ENCODE results near the gene INTS2. TPM values are rescaled to one million over a fixed set of nuclear protein-coding genes. Genes with fewer than 3 reads are reported as not detected.
"Not testable (repeated sequence)": the region's sequence is repeated elsewhere in the genome, so short reads cannot be mapped to it uniquely, and the experiment has no call there.

The INTS2 gene
- total RNA-seq, 1 donor from 2014 or later, result 14.1 TPM

GRCh38 chr17:61831099-61831498, 96.7 kb downstream of the INTS2 start:
- no peak overlapping the region for H3K4me3 ChIP-seq (ENCODE audit: low read length in 3 of 3)
- no peak overlapping the region for H3K27ac ChIP-seq (ENCODE audit: low read depth, low read length)
- no peaks in the 10 kb centered on the region for H3K36me3 ChIP-seq (ENCODE audit: control insufficient read depth in 3 of 3, insufficient read depth in 3 of 3, low read length in 3 of 3)
- no peak overlapping the region for H3K9ac ChIP-seq (ENCODE audit: low read depth in 1 of 3, low read length in 3 of 3)
- no peaks in the 10 kb centered on the region for H3K4me1 ChIP-seq (ENCODE audit: control insufficient read depth in 3 of 3, insufficient read depth in 3 of 3, low read length in 3 of 3)
- no peaks in the 10 kb centered on the region for H3K27me3 ChIP-seq (ENCODE audit: control insufficient read depth in 3 of 3, insufficient read depth in 3 of 3, low read length in 3 of 3)
- no peaks in the 10 kb centered on the region for H3K9me3 ChIP-seq (ENCODE audit: control insufficient read depth in 3 of 3, low read length in 3 of 3)

- no peaks in the 10 kb centered on the region for H3K36me3 ChIP-seq (ENCODE audit: control insufficient read depth in 3 of 3, insufficient read depth in 3 of 3, low read length in 3 of 3)
- no peak overlapping the region for H3K27ac ChIP-seq (ENCODE audit: low read depth, low read length)
- no peak overlapping the region for H3K4me3 ChIP-seq (ENCODE audit: low read length in 3 of 3)
- H3K27me3 ChIP-seq (ENCODE audit: control insufficient read depth in 3 of 3, insufficient read depth in 3 of 3, low read length in 3 of 3), result no peaks in the 10 kb centered on the region
- H3K9me3 ChIP-seq (ENCODE audit: control insufficient read depth in 3 of 3, low read length in 3 of 3), result no peaks in the 10 kb centered on the region
- no peak overlapping the region for H3K9ac ChIP-seq (ENCODE audit: low read depth in 1 of 3, low read length in 3 of 3)
- no peaks in the 10 kb centered on the region for H3K4me1 ChIP-seq (ENCODE audit: control insufficient read depth in 3 of 3, insufficient read depth in 3 of 3, low read length in 3 of 3)
These were observed 99.1 kb downstream of the INTS2 start for GRCh38 chr17:61828694-61829093.

DNA sequence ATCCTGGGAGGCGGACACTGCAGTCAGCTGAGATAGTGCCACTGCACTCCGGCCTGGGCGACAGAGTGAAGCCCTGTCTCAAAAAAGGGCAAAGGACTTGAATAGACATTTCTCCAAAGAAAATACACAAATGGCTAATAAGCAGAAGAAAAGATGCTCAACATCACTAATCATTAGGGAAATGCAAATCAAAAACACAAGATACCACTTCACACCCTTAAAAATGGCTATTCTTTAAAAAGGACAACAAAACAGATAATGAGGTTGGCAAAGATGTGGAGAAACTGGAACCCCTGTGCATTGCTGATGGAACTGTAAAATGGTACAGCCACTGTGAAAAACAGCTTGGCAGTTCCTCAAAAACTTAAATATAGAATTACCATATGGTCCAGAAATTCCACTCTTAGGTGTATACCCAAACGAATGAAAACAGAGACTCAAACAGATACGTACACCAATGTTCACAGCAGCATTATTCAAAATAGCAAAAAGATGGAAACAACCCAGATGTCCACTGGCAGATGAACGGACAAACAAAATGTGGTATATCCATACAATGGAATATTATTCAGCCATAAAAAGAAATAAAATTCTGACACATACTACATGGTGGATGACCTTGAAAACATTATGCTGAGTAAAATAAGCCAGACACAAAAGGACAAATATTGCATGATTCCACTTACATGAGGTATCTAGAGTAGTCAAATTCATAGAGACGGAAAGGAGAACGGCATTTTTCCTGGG, 100.0 kb downstream of the INTS2 start:
- H3K4me3 ChIP-seq (ENCODE audit: low read length in 3 of 3), result no peak overlapping the region
- H3K9me3 ChIP-seq (ENCODE audit: control insufficient read depth in 3 of 3, low read length in 3 of 3), result no peaks in the 10 kb centered on the region
- H3K9ac ChIP-seq (ENCODE audit: low read depth in 1 of 3, low read length in 3 of 3), result no peak overlapping the region
- no peaks in the 10 kb centered on the region for H3K36me3 ChIP-seq (ENCODE audit: control insufficient read depth in 3 of 3, insufficient read depth in 3 of 3, low read length in 3 of 3)
- no peak overlapping the region for H3K27ac ChIP-seq (ENCODE audit: low read depth, low read length)
- H3K27me3 ChIP-seq (ENCODE audit: control insufficient read depth in 3 of 3, insufficient read depth in 3 of 3, low read length in 3 of 3), result no peaks in the 10 kb centered on the region
- H3K4me1 ChIP-seq (ENCODE audit: control insufficient read depth in 3 of 3, insufficient read depth in 3 of 3, low read length in 3 of 3), result no peaks in the 10 kb centered on the region

- not testable (repeated sequence) for H3K4me3 ChIP-seq (ENCODE audit: low read length in 3 of 3); H3K27ac ChIP-seq (ENCODE audit: low read depth, low read length); H3K9me3 ChIP-seq (ENCODE audit: control insufficient read depth in 3 of 3, low read length in 3 of 3); H3K4me1 ChIP-seq (ENCODE audit: control insufficient read depth in 3 of 3, insufficient read depth in 3 of 3, low read length in 3 of 3); H3K27me3 ChIP-seq (ENCODE audit: control insufficient read depth in 3 of 3, insufficient read depth in 3 of 3, low read length in 3 of 3); H3K36me3 ChIP-seq (ENCODE audit: control insufficient read depth in 3 of 3, insufficient read depth in 3 of 3, low read length in 3 of 3); H3K9ac ChIP-seq (ENCODE audit: low read depth in 1 of 3, low read length in 3 of 3)
These were observed 100.9 kb downstream of the INTS2 start for GRCh38 chr17:61826866-61827265.

- H3K4me1 ChIP-seq (ENCODE audit: control insufficient read depth in 3 of 3, insufficient read depth in 3 of 3, low read length in 3 of 3); H3K9me3 ChIP-seq (ENCODE audit: control insufficient read depth in 3 of 3, low read length in 3 of 3); H3K4me3 ChIP-seq (ENCODE audit: low read length in 3 of 3); H3K36me3 ChIP-seq (ENCODE audit: control insufficient read depth in 3 of 3, insufficient read depth in 3 of 3, low read length in 3 of 3); H3K27ac ChIP-seq (ENCODE audit: low read depth, low read length); H3K9ac ChIP-seq (ENCODE audit: low read depth in 1 of 3, low read length in 3 of 3); H3K27me3 ChIP-seq (ENCODE audit: control insufficient read depth in 3 of 3, insufficient read depth in 3 of 3, low read length in 3 of 3): not testable (repeated sequence)
These were observed 101.6 kb downstream of the INTS2 start for GRCh38 chr17:61826198-61826597.

DNA sequence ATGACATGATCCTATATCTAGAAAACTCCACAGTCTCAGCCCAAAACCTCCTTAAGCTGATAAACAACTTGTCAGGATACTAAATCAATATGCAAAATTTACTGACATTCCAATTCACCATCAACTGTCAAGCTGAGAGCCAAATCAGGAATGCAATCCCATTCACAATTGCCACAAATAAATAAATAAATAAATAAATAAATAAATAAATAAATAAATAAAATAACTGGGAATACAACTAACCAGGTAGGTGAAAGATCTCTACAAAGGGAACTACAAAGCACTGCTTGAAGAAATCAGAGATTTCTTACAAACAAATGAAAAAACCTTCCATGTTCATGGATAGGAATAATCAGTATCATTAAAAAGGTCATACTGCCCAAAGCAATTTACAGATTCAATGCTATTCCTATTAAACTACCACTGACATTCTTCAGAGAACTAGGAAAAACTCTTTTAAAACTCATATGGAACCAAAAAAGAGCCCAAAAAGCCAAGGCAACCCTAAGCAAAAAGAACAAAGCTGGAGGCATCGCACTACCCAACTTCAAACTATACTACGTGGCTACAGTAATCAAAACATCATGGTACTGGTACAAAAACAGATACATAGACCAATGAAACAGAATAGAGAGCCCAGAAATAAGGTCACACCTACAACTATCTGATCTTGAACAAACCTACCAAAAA, 102.2 kb downstream of the INTS2 start:
- Histone ChIP-seq H3K9me3 (ENCODE audit: control insufficient read depth in 3 of 3, low read length in 3 of 3) (no peaks in the 10 kb centered on the region), H3K9ac (ENCODE audit: low read depth in 1 of 3, low read length in 3 of 3) (no peak overlapping the region)

GRCh38 chr17:61822326-61823285, 105.2 kb downstream of the INTS2 start:
- H3K4me1 ChIP-seq (ENCODE audit: control insufficient read depth in 3 of 3, insufficient read depth in 3 of 3, low read length in 3 of 3), result no peaks in the 10 kb centered on the region
- H3K36me3 ChIP-seq (ENCODE audit: control insufficient read depth in 3 of 3, insufficient read depth in 3 of 3, low read length in 3 of 3), result no peaks in the 10 kb centered on the region

More for the DNA sequence above, 102.2 kb downstream of the INTS2 start:
- H3K27ac ChIP-seq (ENCODE audit: low read depth, low read length), result no peak overlapping the region
- no peaks in the 10 kb centered on the region for H3K36me3 ChIP-seq (ENCODE audit: control insufficient read depth in 3 of 3, insufficient read depth in 3 of 3, low read length in 3 of 3)
- no peak overlapping the region for H3K4me3 ChIP-seq (ENCODE audit: low read length in 3 of 3)
- no peaks in the 10 kb centered on the region for H3K27me3 ChIP-seq (ENCODE audit: control insufficient read depth in 3 of 3, insufficient read depth in 3 of 3, low read length in 3 of 3)
- H3K4me1 ChIP-seq (ENCODE audit: control insufficient read depth in 3 of 3, insufficient read depth in 3 of 3, low read length in 3 of 3), result no peaks in the 10 kb centered on the region

DNA sequence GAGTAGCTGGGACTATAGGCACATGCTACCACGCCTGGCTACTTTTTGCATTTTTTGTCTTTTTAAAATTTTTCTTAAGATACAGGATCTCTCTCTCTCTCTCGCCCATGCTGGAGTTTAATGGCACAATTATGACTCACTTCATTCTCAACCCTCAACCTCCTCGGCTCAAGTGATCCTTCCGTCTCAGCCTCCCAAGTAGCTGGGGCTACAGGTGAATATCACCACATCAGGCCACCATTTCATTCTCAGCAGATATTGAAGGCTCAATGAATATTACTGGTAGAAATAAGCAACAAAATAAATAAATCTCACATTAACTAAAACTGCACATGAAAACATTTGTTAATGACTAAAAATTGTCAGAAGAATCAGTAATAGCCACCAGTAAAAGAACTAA, 106.1 kb downstream of the INTS2 start:
- Histone ChIP-seq H3K36me3 (ENCODE audit: control insufficient read depth in 3 of 3, insufficient read depth in 3 of 3, low read length in 3 of 3) (no peaks in the 10 kb centered on the region), H3K9me3 (ENCODE audit: control insufficient read depth in 3 of 3, low read length in 3 of 3) (no peaks in the 10 kb centered on the region), H3K4me3 (ENCODE audit: low read length in 3 of 3) (no peak overlapping the region)

More at GRCh38 chr17:61822326-61823285, 105.2 kb downstream of the INTS2 start:
- Histone ChIP-seq H3K27ac (ENCODE audit: low read depth, low read length) (no peak overlapping the region), H3K9ac (ENCODE audit: low read depth in 1 of 3, low read length in 3 of 3) (no peak overlapping the region), H3K4me3 (ENCODE audit: low read length in 3 of 3) (no peak overlapping the region), H3K9me3 (ENCODE audit: control insufficient read depth in 3 of 3, low read length in 3 of 3) (no peaks in the 10 kb centered on the region), H3K27me3 (ENCODE audit: control insufficient read depth in 3 of 3, insufficient read depth in 3 of 3, low read length in 3 of 3) (no peaks in the 10 kb centered on the region)

GRCh38 chr17:61819265-61819664, 108.5 kb downstream of the INTS2 start:
- not testable (repeated sequence) for H3K36me3 ChIP-seq (ENCODE audit: control insufficient read depth in 3 of 3, insufficient read depth in 3 of 3, low read length in 3 of 3); H3K4me3 ChIP-seq (ENCODE audit: low read length in 3 of 3); H3K9me3 ChIP-seq (ENCODE audit: control insufficient read depth in 3 of 3, low read length in 3 of 3); H3K9ac ChIP-seq (ENCODE audit: low read depth in 1 of 3, low read length in 3 of 3); H3K27ac ChIP-seq (ENCODE audit: low read depth, low read length); H3K4me1 ChIP-seq (ENCODE audit: control insufficient read depth in 3 of 3, insufficient read depth in 3 of 3, low read length in 3 of 3); H3K27me3 ChIP-seq (ENCODE audit: control insufficient read depth in 3 of 3, insufficient read depth in 3 of 3, low read length in 3 of 3)

More for the DNA sequence above, 106.1 kb downstream of the INTS2 start:
- H3K4me1 ChIP-seq (ENCODE audit: control insufficient read depth in 3 of 3, insufficient read depth in 3 of 3, low read length in 3 of 3), result no peaks in the 10 kb centered on the region
- H3K9ac ChIP-seq (ENCODE audit: low read depth in 1 of 3, low read length in 3 of 3), result no peak overlapping the region
- no peak overlapping the region for H3K27ac ChIP-seq (ENCODE audit: low read depth, low read length)
- no peaks in the 10 kb centered on the region for H3K27me3 ChIP-seq (ENCODE audit: control insufficient read depth in 3 of 3, insufficient read depth in 3 of 3, low read length in 3 of 3)
